Subcutaneous abdominal adipose tissue (tissue), 5 donors: Measurements from ENCODE around the gene CREBBP.
"Not testable (repeated sequence)": the region's sequence is repeated elsewhere in the genome, so short reads cannot be mapped to it uniquely, and the experiment has no call there.

Experiments used
- H3K27ac ChIP-seq: one replicate; pipeline ENCODE4 v1.7.0; 2013; ENCODE audit warnings: low read depth, mild to moderate bottlenecking, inconsistent platforms, low read length, moderate library complexity
- H3K27me3 ChIP-seq, 5 donors: one replicate each; pipeline ENCODE4 v1.7.0; 2013; ENCODE audit warnings: low read length in 5 of 5, inconsistent platforms in 1 of 5; ENCODE audit not compliant: control insufficient read depth in 5 of 5, insufficient read depth in 4 of 5
- H3K36me3 ChIP-seq, 5 donors: one replicate each; pipeline ENCODE4 v1.7.0; 2013; ENCODE audit warnings: low read length in 5 of 5; ENCODE audit not compliant: control insufficient read depth in 5 of 5, insufficient read depth in 5 of 5
- H3K4me1 ChIP-seq, 5 donors: one replicate each; pipeline ENCODE4 v1.7.0; 2013; ENCODE audit warnings: low read length in 5 of 5, mild to moderate bottlenecking in 3 of 5, moderate library complexity in 1 of 5; ENCODE audit not compliant: control insufficient read depth in 5 of 5, insufficient read depth in 5 of 5
- H3K4me3 ChIP-seq, 5 donors: one replicate each; pipeline ENCODE4 v1.7.0; 2013; ENCODE audit warnings: low read length in 5 of 5, low read depth in 1 of 5
- H3K9ac ChIP-seq, 5 donors: one replicate each; pipeline ENCODE4 v1.7.0; 2013; ENCODE audit warnings: low read length in 5 of 5, mild to moderate bottlenecking in 4 of 5, moderate library complexity in 3 of 5
- H3K9me3 ChIP-seq, 5 donors: one replicate each; pipeline ENCODE4 v1.7.0; 2013; ENCODE audit warnings: low read length in 5 of 5; ENCODE audit not compliant: control insufficient read depth in 5 of 5
- donor health status: healthy.
- donor health status: healthy.
- donor health status: healthy.
- donor health status: healthy.
- donor health status: healthy.

Gene CREBBP

DNA sequence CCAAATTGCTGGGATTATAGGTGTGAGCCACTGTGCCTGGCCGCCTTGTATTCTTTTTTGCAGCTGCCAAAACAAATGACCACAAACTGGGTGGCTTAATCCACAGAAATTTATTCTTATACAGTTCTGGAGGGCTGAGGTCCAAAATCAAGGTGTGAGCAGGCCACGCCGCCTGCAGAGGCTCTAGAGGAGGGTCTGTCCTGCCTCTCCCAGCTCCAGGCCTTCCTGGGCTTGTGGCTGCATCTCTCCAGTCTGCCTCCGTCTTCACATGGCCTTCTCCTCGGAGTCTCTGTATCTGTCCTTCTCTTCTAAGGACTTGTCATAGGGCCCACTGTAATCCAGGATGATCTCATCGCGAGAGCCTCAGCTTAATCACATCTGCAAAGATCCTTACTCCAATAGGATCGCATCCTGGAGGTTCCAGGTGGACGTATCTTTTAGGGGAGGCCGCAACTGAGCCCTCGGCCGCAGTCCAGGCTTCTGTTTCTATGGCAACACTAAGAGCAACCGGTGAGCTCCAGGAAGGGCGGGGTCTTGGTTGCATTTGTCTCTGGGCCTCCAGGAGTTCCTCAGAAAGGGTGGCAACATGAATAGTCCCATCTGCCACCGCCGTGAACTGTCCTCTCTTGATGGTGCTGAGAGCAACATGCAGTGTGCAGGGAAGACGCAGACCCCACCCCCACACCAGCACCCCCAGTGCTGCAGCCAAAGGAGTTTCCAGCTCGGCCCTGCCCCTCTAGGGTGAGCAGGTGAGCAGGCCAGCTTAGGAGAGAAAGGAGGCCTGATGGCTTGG lies 29.5 kb upstream of the CREBBP start:
- H3K9ac ChIP-seq: no peak overlapping the region
- H3K9me3 ChIP-seq: no peaks in the 10 kb centered on the region

DNA sequence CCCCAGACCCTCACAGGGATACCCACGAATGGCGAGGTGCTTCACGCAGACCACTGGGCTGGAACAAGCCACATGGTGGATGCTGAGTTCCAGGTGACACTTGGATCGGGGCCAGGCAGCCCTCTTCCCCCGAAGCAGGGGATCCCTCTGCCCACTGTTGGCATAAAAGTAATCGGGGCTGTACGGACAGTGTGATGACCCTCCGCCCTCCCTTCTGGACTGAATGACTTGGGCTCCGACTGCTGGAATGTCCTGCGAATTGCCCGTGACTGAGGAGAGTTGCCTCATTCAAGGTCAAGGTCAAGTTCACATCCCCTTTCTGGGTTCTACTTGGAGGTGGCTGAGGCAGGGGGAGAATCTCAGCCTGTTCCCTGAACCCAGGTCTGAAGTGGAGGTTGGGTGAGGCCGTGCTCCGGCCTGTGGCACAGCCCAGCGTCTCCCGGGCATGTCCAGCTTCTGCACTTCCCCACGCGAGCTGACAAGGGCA lies 28.5 kb upstream of the CREBBP start:
- Histone ChIP-seq H3K9me3 (no peaks in the 10 kb centered on the region), H3K4me3 (no peak overlapping the region), H3K9ac (no peak overlapping the region), H3K36me3 (no peaks in the 10 kb centered on the region), H3K4me1 (no peaks in the 10 kb centered on the region), H3K27me3 (peaks cover 0 to 3% (median 0%) of the 10 kb centered on the region in 5 donors), H3K27ac (no peak overlapping the region)

More for the DNA sequence above, 29.5 kb upstream of the CREBBP start:
- Histone ChIP-seq H3K4me1 (no peaks in the 10 kb centered on the region), H3K4me3 (no peak overlapping the region), H3K27ac (no peak overlapping the region), H3K36me3 (no peaks in the 10 kb centered on the region), H3K27me3 (peaks cover 0 to 4% (median 0%) of the 10 kb centered on the region in 5 donors)

DNA sequence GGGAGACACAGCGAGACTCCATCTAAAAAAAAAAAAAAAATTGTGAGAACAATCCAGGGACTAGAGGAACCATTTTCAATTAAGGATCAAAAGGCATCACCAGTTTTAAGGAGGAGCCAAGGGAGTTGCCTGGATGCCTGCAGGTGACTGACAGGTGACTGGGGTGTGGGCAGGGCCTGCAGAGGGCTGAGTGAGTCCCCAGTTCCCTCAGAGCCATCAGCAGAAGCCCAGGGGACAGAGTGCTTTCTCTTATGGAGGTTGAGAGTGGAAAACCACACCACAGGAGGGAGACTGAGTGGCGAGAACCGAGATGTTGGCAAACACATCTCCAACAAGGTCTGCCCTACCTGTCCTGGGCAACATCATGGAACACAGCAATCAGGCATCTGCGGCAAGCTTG lies 27.1 kb upstream of the CREBBP start:
- Histone ChIP-seq H3K36me3 (no peaks in the 10 kb centered on the region), H3K27me3 (peaks cover 0 to 3% (median 0%) of the 10 kb centered on the region in 5 donors), H3K4me1 (no peaks in the 10 kb centered on the region), H3K27ac (no peak overlapping the region), H3K9ac (no peak overlapping the region), H3K4me3 (no peak overlapping the region), H3K9me3 (no peaks in the 10 kb centered on the region)

DNA sequence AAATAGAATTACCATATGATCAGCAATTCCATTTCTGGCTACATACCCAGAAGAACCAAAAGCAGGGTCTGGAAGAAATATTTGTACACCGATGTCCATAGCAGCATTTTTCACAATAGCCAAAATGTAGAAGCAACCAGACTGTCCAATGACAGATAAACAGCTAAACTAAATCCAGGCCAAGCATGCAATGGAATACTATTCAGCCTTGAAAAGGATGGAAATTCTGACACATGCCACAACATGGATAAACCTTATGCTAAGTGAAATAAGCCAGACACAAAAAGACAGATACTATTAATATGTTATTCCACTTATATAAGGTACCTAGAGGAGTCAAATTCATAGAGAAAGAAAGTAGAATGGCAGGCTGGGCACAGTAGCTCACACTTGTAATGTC lies 25.9 kb upstream of the CREBBP start:
- no peaks in the 10 kb centered on the region for H3K27me3 ChIP-seq
- no peaks in the 10 kb centered on the region for H3K9me3 ChIP-seq
- no peak overlapping the region for H3K27ac ChIP-seq
- H3K4me1 ChIP-seq: no peaks in the 10 kb centered on the region
- no peak overlapping the region for H3K9ac ChIP-seq
- H3K36me3 ChIP-seq: no peaks in the 10 kb centered on the region
- H3K4me3 ChIP-seq: no peak overlapping the region

DNA sequence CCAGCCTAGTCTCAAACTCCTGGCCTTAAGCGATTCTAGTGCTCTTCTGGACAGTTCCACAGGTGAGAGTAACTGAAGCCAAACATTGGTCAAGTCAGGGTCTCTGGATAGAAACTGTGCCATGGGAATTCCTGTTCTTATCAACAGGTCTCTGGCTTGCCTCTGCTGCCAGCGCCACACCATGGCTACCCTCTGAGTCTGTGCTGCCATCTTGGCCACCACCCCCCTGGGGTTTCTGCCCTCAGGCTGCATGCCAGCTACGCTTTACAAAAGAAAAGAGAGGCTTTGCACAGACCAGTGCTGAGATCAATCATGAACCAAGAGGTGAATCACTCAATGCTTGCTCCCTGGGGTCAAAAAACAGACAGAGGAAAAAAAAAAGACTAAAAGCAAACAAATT lies 24.4 kb upstream of the CREBBP start:
- no peak overlapping the region for H3K9ac ChIP-seq
- no peaks in the 10 kb centered on the region for H3K9me3 ChIP-seq
- H3K36me3 ChIP-seq: no peaks in the 10 kb centered on the region
- no peak overlapping the region for H3K4me3 ChIP-seq
- H3K27me3 ChIP-seq: no peaks in the 10 kb centered on the region
- H3K27ac ChIP-seq: no peak overlapping the region
- H3K4me1 ChIP-seq: no peaks in the 10 kb centered on the region

DNA sequence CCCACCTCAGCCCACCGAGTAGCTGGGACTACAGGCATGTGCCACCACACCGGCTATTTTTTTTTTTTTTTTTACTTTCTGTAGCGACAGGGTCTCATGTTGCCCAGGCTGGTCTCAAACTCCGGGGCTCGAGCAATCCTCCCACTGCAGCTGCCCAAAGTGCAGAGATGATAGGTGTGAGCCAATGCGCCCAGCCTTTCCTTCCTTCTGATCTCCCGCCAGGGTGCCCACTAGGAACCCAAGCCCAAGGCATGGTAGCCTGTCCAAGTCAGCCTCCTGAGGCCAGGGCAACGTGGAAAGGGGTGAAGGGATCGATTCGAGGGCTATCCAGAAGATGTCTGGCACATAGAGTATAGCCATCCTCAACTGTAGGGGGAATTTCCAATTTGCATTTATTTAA lies 9.6 kb upstream of the CREBBP start:
- Histone ChIP-seq H3K9me3 (peaks cover 0 to 3% (median 2%) of the 10 kb centered on the region in 5 donors), H3K27me3 (no peaks in the 10 kb centered on the region), H3K36me3 (no peaks in the 10 kb centered on the region), H3K27ac (no peak overlapping the region), H3K4me1 (no peaks in the 10 kb centered on the region), H3K9ac (no peak overlapping the region), H3K4me3 (no peak overlapping the region)

DNA sequence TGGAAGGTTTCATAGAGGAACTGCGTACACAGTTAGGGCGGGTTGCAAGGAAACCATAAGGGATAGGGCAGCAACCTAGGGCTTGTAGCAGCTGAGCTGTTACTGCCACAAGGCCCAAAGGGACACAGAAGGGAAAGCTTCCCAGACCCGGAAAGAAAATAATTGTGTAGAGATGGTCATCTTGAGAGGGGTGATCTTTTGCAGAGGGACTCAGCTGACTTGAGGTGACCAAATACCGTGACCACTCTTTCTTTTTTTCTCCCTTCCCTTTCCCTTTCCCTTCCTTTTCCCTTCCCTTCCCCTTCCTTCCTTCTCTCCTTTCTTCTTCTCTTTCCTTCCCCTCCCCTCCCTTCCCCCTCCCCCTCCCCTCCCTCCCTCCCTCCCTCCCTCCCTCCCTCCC lies 8.5 kb upstream of the CREBBP start:
- H3K27ac ChIP-seq: no peak overlapping the region
- H3K36me3 ChIP-seq: no peaks in the 10 kb centered on the region
- H3K4me3 ChIP-seq: no peak overlapping the region
- H3K9ac ChIP-seq: no peak overlapping the region
- no peaks in the 10 kb centered on the region for H3K27me3 ChIP-seq
- no peaks in the 10 kb centered on the region for H3K4me1 ChIP-seq
- no peaks in the 10 kb centered on the region for H3K9me3 ChIP-seq

DNA sequence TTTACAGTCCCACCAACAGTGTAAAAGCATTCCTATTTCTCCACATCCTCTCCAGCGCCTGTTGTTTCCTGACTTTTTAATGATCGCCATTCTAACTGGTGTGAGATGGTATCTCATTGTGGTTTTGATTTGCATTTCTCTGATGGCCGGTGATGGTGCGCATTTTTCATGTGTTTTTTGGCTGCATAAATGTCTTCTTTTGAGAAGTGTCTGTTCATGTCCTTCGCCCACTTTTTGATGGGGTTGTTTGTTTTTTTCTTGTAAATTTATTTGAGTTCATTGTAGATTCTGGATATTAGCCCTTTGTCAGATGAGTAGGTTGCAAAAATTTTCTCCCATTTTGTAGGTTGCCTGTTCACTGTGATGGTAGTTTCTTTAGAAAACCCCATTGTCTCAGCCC lies 5.5 kb upstream of the CREBBP start:
- not testable (repeated sequence) for H3K36me3 ChIP-seq, H3K27me3 ChIP-seq, H3K4me1 ChIP-seq, H3K9ac ChIP-seq, H3K9me3 ChIP-seq, H3K4me3 ChIP-seq, H3K27ac ChIP-seq

DNA sequence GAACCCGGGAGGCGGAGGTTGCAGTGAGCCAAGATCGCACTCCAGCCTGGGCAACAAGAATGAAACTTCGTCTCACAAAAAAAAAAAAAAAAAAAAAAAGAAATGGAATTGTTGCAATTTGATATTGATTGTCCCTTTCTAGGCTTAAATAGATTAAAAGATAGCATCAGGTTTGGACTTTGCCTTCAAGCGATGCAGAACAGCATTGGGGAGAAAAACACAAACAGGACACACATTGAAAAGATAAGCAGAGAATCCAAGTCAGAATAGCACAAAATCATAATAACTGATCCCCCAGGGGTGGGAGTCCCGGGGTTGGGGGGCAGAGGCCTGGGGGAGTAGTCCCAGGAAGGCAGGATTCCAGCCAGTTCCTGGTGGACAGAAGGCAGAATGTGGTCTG lies 3.9 kb upstream of the CREBBP start:
- Histone ChIP-seq H3K4me3 (no peak overlapping the region), H3K27ac (no peak overlapping the region), H3K36me3 (no peaks in the 10 kb centered on the region), H3K27me3 (no peaks in the 10 kb centered on the region), H3K9me3 (no peaks in the 10 kb centered on the region), H3K9ac (no peak overlapping the region), H3K4me1 (peaks cover 0 to 8% (median 7%) of the 10 kb centered on the region in 5 donors)

DNA sequence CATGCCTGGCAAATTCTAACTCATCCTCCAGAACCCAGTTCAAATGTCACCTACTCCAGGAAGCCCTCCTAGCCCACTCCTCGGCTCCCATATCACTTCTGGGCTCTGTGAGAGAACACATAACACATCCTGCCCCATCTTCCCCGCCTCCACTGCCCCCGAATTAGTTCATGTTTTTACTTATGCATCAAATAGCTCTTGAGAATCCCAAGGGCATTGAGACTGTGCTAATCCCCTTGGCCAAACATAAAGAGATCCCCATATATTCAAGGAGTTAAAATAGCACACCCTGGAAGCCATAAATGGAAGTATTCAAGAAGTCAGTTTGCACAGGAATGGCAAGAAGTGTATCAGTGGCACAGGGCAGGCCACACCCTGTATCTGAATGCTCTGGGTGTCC lies 2.0 kb upstream of the CREBBP start:
- Histone ChIP-seq H3K36me3 (no peaks in the 10 kb centered on the region), H3K9me3 (no peaks in the 10 kb centered on the region), H3K4me3 (no peak overlapping the region), H3K27me3 (no peaks in the 10 kb centered on the region), H3K9ac (peak overlapping the region in 1 of 5 donors; percentile 23), H3K27ac (no peak overlapping the region), H3K4me1 (peaks cover 0 to 27% (median 26%) of the 10 kb centered on the region in 5 donors)
